Body of pancreas (tissue), 4 donors: ENCODE results near the gene FIGLA. TPM values are rescaled to one million over a fixed set of nuclear protein-coding genes. Genes with fewer than 3 reads are reported as not detected.

Source experiments
- ATAC-seq: fragments of 150-250 bp; one replicate; pipeline ENCODE4 v1.9.1; 2016
- DNase-seq, 4 donors: peaks; one replicate each; pipeline ENCODE4 v3.0.0-alpha.2; 2019
- H3K27ac ChIP-seq, 4 donors: fragments of 200-600 bp; sonication (generic); 1 replicate in 3 of 4; 2 replicates in 1 of 4; pipeline versions ENCODE4 v1.5.1 to v1.6.1; 2016 to 2019; ENCODE audit warnings: mild to moderate bottlenecking in 1 of 4, mixed read lengths in 1 of 4, moderate library complexity in 1 of 4
- H3K27me3 ChIP-seq, 2 donors: fragments of 200-600 bp; sonication (generic); one replicate each; pipeline ENCODE4 v1.6.0; 2016; ENCODE audit warnings: mild to moderate bottlenecking in 1 of 2
- H3K36me3 ChIP-seq, 2 donors: fragments of 200-600 bp; sonication (generic); replicated peaks in 1 of 2; 2 replicates each; pipeline ENCODE4 v1.5.1; 2016; ENCODE audit warnings: low read depth in 2 of 2; ENCODE audit not compliant: insufficient read depth in 1 of 2
- H3K4me1 ChIP-seq: fragments of 200-600 bp; sonication (generic); one replicate; pipeline ENCODE4 v1.6.0; 2016
- H3K4me3 ChIP-seq, 2 donors: fragments of 200-600 bp; sonication (generic); 1 replicate in 1 of 2; 2 replicates in 1 of 2; pipeline ENCODE4 v1.5.1; 2016 to 2019
- H3K9me3 ChIP-seq, 3 donors: fragments of 200-600 bp; sonication (generic); 1 replicate in 2 of 3; 2 replicates in 1 of 3; pipeline ENCODE4 v1.5.1; 2016
- CTCF ChIP-seq, 7 experiments: fragments of 450-650 bp in 4 of 7; fragments of 200-600 bp in 3 of 7; sonication (generic) in 3 of 7; IDR thresholded peaks; one replicate each; pipeline ENCODE4 v1.5.1; 2016 to 2019; ENCODE audit warnings: antibody characterized with exemption in 7 of 7
- POLR2A ChIP-seq, 3 donors: fragments of 450-650 bp; IDR thresholded peaks; one replicate each; pipeline ENCODE4 v1.6.1; 2016; ENCODE audit warnings: antibody characterized with exemption in 3 of 3, mild to moderate bottlenecking in 2 of 3
- WGBS, 2 donors: methylation state at CpG; one replicate each; pipeline ENCODE4 v1.1.5; 2017; 5-methylcytosine and 5-hydroxymethylcytosine counted together
- intact Hi-C: fragments of 100-400 bp; cut with DNase I; formaldehyde crosslinking; loops from one replicate; pipeline ENCODE4 v1.15.1; 2023
- total RNA-seq, 2 donors: library from RNA; depleted of rRNA; stranded (reverse); fragments of >200 nt; gene quantifications; one replicate each; pipeline ENCODE4 v1.1.0, GENCODE V29; 2016

The FIGLA gene
- total RNA-seq, 2 donors from 2014 or later: not detected

GRCh38 chr2:70771446-70771845 is 19.0 kb downstream of the FIGLA start:
- TF ChIP-seq POLR2A (IDR thresholded peaks at IDR 0.05) (no peak), CTCF (IDR thresholded peaks at IDR 0.05) (no peak)
- no peak for DNase-seq
- Histone ChIP-seq H3K36me3 (no peaks in the 10 kb centered on the region), H3K4me1 (peaks cover 16% of the 10 kb centered on the region), H3K4me3 (no peak overlapping the region), H3K9me3 (no peaks in the 10 kb centered on the region), H3K27me3 (peaks cover 0 to 5% of the 10 kb centered on the region in 2 donors), H3K27ac (no peak overlapping the region)
- intact Hi-C loops: no loop called here
- ATAC-seq: no peak
- 82 to 89% methylated on average over 2 of the region's 2 CpGs for WGBS, 2 donors

GRCh38 chr2:70769450-70769849 is 21.0 kb downstream of the FIGLA start:
- DNase-seq (no peak), ATAC-seq (no peak)
- intact Hi-C loops: no loop called here
- H3K4me3 ChIP-seq: no peak overlapping the region
- 55 to 79% methylated on average over 2 of the region's 2 CpGs for WGBS, 2 donors
- no peak overlapping the region for H3K27ac ChIP-seq
- no peaks in the 10 kb centered on the region for H3K36me3 ChIP-seq
- peaks cover 17% of the 10 kb centered on the region for H3K4me1 ChIP-seq
- H3K9me3 ChIP-seq: no peaks in the 10 kb centered on the region
- TF ChIP-seq POLR2A (IDR thresholded peaks at IDR 0.05): no peak
- TF ChIP-seq CTCF (IDR thresholded peaks at IDR 0.05): no peak
- H3K27me3 ChIP-seq: peaks cover 0 to 5% of the 10 kb centered on the region in 2 donors

- Histone ChIP-seq H3K9me3 (no peaks in the 10 kb centered on the region), H3K36me3 (no peaks in the 10 kb centered on the region), H3K27ac (no peak overlapping the region), H3K4me3 (no peak overlapping the region), H3K4me1 (peaks cover 17% of the 10 kb centered on the region), H3K27me3 (peaks cover 0 to 5% of the 10 kb centered on the region in 2 donors)
- no peak for DNase-seq
- TF ChIP-seq CTCF (IDR thresholded peaks at IDR 0.05): no peak
- TF ChIP-seq POLR2A (IDR thresholded peaks at IDR 0.05): no peak
- WGBS, 2 donors: 56 to 81% methylated on average over 7 of the region's 7 CpGs
- no peak for ATAC-seq
- intact Hi-C loops: no loop called here
Observed at GRCh38 chr2:70768590-70769085, 21.8 kb downstream of the FIGLA start.

- ATAC-seq (peak; percentile 79), DNase-seq (peak; percentile 28 to 65 (median 36))
- intact Hi-C loops: no loop called here
- peaks cover 0 to 5% of the 10 kb centered on the region in 2 donors for H3K27me3 ChIP-seq
- H3K27ac ChIP-seq: no peak within 1 kb of the TSS
- no peaks in the 10 kb centered on the region for H3K9me3 ChIP-seq
- TF ChIP-seq POLR2A (IDR thresholded peaks at IDR 0.05) (peak in 1 of 3 donors; percentile 26), CTCF (IDR thresholded peaks at IDR 0.05) (peak in 5 of 7 experiments; percentile 6 to 43 (median 26))
- 0 to 1% methylated on average over 2 to 55 of the region's 74 CpGs for WGBS, 2 donors
- H3K4me3 ChIP-seq: peak within 1 kb of the TSS; percentile 28 to 60
- peaks cover 17% of the 10 kb centered on the region for H3K4me1 ChIP-seq
- H3K36me3 ChIP-seq: no peaks in the 10 kb centered on the region
Observed at GRCh38 chr2:70767699-70768589, 22.5 kb downstream of the FIGLA start, which contains the start of gene ADD2. TSS of gene ADD2 (minus strand) at chr2:70768200. CDS start at chr2:70706408, 61,792 bp downstream.
